Lower leg skin (tissue), 4 donors: ENCODE results near the gene GOLGA3. TPM values are rescaled to one million over a fixed set of nuclear protein-coding genes. Genes with fewer than 3 reads are reported as not detected.
"Not testable (repeated sequence)": the region's sequence is repeated elsewhere in the genome, so short reads cannot be mapped to it uniquely, and the experiment has no call there.

ENCODE experiments used
- DNase-seq, 2 donors: peaks; one replicate each; pipeline ENCODE4 v3.0.0-alpha.2; 2019; ENCODE audit warnings: low spot score in 2 of 2
- H3K4me3 ChIP-seq: fragments of 200-600 bp; sonication (generic); 2 replicates; pipeline ENCODE4 v1.5.1; 2017; ENCODE audit warnings: mild to moderate bottlenecking, low read depth; ENCODE audit not compliant: poor library complexity, severe bottlenecking
- POLR2A ChIP-seq, 2 donors: fragments of 450-650 bp; IDR thresholded peaks; one replicate each; pipeline ENCODE4 v1.6.1; 2016 to 2017; ENCODE audit warnings: antibody characterized with exemption in 2 of 2, mild to moderate bottlenecking in 1 of 2, moderate library complexity in 1 of 2
- WGBS, 2 donors: methylation state at CpG; one replicate each; pipeline ENCODE4 v1.1.5; 2018; 5-methylcytosine and 5-hydroxymethylcytosine counted together
- intact Hi-C: fragments of 100-400 bp; cut with DNase I; formaldehyde crosslinking; loops from one replicate; pipeline ENCODE4 v1.15.0; 2023; ENCODE audit warnings: low total_unique reads
- total RNA-seq, 4 donors: library from RNA; depleted of rRNA; stranded (reverse); fragments of >200 nt; gene quantifications; one replicate each; pipeline ENCODE4 v1.1.0, GENCODE V29; 2016
- TF ChIP-seq, protein P1 (sequence below), 3 donors: fragments of 450-650 bp; IDR thresholded peaks; one replicate each; pipeline ENCODE4 v1.5.1; 2016; ENCODE audit warnings: antibody characterized with exemption in 3 of 3, mild to moderate bottlenecking in 3 of 3, moderate library complexity in 2 of 3

The GOLGA3 gene, protein sequence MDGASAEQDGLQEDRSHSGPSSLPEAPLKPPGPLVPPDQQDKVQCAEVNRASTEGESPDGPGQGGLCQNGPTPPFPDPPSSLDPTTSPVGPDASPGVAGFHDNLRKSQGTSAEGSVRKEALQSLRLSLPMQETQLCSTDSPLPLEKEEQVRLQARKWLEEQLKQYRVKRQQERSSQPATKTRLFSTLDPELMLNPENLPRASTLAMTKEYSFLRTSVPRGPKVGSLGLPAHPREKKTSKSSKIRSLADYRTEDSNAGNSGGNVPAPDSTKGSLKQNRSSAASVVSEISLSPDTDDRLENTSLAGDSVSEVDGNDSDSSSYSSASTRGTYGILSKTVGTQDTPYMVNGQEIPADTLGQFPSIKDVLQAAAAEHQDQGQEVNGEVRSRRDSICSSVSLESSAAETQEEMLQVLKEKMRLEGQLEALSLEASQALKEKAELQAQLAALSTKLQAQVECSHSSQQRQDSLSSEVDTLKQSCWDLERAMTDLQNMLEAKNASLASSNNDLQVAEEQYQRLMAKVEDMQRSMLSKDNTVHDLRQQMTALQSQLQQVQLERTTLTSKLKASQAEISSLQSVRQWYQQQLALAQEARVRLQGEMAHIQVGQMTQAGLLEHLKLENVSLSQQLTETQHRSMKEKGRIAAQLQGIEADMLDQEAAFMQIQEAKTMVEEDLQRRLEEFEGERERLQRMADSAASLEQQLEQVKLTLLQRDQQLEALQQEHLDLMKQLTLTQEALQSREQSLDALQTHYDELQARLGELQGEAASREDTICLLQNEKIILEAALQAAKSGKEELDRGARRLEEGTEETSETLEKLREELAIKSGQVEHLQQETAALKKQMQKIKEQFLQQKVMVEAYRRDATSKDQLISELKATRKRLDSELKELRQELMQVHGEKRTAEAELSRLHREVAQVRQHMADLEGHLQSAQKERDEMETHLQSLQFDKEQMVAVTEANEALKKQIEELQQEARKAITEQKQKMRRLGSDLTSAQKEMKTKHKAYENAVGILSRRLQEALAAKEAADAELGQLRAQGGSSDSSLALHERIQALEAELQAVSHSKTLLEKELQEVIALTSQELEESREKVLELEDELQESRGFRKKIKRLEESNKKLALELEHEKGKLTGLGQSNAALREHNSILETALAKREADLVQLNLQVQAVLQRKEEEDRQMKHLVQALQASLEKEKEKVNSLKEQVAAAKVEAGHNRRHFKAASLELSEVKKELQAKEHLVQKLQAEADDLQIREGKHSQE (N-terminal part only)
- total RNA-seq: 10 to 100 TPM; 44.5 to 81.0 (median 74.7) TPM

DNA sequence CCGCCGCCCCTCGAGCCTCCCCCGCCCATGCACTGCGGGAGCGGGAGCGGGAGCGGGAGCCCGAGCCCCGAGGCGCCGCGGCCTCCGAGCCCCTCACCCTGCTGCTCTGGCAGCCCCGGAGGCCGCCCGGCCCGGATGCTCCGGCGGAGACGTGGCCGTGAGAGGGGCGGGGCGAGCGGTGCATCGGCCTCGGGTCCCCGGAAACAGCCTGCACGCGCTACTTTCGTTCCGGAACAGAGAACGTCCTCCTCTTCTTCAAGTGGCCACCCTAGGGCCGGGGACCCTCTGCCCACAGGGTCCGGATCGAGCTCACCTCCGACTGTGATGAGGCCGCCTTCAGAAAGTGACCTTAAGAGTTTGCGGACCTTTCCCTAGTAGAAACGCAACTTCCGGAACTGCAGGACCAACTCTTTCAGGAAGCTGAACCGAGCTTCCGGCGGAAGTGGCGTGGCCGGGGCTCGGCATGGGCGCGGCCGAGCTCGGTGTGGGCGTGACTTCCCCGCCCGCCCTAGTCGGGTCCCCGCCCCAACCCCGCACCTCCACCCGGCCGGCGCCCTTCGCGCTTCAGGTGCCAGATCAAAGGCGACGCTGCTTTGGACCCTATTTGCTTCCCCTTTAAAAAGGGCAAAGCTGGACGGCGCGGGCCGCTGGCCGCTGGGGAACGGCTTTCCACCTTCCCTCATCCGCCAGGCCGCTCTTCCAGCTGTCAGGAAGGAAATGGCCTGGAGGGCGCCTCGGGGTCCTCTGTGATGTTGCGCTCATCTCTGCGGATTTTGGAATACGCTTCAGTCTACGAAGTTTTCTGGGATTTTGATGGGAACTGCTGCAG is at the start of gene GOLGA3:
TSS of gene GOLGA3 (minus strand) at position 164 of the 829 bp plus-strand sequence. CDS start 6,741 bp downstream, outside the sequence.
- intact Hi-C loops: loop anchor here (10.0 kb wide), 1 partner anchor 56 kb away; the partner anchor contains the start of gene CHFR
- DNase-seq: peak; percentile 90 to 98
- 2% methylated on average over 46 to 54 of the region's 78 CpGs for WGBS, 2 donors
- TF ChIP-seq, protein P1, sequence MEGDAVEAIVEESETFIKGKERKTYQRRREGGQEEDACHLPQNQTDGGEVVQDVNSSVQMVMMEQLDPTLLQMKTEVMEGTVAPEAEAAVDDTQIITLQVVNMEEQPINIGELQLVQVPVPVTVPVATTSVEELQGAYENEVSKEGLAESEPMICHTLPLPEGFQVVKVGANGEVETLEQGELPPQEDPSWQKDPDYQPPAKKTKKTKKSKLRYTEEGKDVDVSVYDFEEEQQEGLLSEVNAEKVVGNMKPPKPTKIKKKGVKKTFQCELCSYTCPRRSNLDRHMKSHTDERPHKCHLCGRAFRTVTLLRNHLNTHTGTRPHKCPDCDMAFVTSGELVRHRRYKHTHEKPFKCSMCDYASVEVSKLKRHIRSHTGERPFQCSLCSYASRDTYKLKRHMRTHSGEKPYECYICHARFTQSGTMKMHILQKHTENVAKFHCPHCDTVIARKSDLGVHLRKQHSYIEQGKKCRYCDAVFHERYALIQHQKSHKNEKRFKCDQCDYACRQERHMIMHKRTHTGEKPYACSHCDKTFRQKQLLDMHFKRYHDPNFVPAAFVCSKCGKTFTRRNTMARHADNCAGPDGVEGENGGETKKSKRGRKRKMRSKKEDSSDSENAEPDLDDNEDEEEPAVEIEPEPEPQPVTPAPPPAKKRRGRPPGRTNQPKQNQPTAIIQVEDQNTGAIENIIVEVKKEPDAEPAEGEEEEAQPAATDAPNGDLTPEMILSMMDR (IDR thresholded peaks at IDR 0.05): no peak
- TF ChIP-seq POLR2A (IDR thresholded peaks at IDR 0.05): no peak
- peak within 1 kb of the TSS; percentile 95 for H3K4me3 ChIP-seq

DNA sequence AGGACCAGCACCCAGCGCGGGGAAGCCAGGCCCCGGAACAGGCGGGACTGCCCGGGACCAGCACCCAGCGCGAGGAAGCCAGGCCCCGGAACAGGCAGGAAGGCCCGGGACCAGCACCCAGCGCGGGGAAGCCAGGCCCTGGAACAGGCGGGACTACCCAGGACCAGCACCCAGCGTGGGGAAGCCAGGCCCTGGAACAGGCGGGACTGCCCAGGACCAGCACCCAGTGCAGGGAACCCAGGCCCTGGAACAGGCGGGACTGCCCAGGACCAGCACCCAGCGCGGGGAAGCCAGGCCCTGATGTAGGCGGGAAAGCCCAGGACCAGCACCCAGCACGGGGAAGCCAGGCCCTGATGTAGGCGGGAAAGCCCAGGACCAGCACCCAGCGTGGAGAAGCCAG is 46.0 kb upstream of the GOLGA3 start:
- intact Hi-C loops, DNase-seq, H3K4me3 ChIP-seq: not testable (repeated sequence)
- 87 to 95% methylated on average over 12 to 14 of the region's 21 CpGs for WGBS, 2 donors

DNA sequence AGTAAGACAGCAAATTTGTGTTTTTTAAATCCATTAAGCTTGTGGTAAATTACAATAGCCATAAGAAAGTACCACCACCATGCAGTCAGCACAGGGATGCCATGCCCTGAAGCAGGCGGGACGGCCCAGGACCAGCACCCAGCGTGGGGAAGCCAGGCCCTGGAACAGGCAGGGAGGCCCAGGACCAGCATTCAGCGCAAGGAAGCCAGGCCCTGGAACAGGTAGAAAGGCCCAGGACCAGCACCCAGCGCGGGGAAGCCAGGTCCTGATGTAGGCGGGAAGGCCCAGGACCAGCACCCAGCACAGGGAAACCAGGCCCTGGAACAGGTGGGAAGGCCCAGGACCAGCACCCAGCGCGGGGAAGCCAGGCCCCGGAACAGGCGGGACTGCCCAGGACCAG is 45.5 kb upstream of the GOLGA3 start:
- intact Hi-C loops: no loop called here
- DNase-seq: no peak
- 88 to 97% methylated on average over 11 of the region's 11 CpGs for WGBS, 2 donors
- no peak overlapping the region for H3K4me3 ChIP-seq
- TF ChIP-seq POLR2A (IDR thresholded peaks at IDR 0.05): no peak
- TF ChIP-seq, protein P1 (IDR thresholded peaks at IDR 0.05): no peak

DNA sequence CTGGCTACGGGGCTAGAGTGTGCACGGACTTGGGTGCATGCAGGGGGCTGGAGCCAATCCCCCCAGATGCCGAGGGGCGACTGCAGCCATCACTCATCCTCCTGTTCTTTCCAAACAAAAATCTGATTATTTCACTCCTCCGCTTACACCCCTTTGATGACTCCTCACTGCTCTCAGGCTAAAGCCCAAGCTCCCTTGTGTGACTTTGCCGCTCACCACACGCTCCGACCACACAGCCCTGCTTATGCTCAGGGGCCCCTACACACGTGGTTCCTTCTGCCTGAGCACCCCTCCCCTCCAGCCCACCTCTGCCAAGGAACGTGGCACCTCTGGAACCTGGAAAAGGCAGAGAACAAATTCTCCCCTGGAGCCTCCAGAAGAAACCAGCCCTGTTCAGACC is 45.1 kb upstream of the GOLGA3 start:
- no peak overlapping the region for H3K4me3 ChIP-seq
- DNase-seq: no peak
- WGBS, 2 donors: 94 to 97% methylated on average over 10 of the region's 10 CpGs
- intact Hi-C loops: no loop called here
- TF ChIP-seq POLR2A (IDR thresholded peaks at IDR 0.05): no peak
- TF ChIP-seq, protein P1 (IDR thresholded peaks at IDR 0.05): no peak

DNA sequence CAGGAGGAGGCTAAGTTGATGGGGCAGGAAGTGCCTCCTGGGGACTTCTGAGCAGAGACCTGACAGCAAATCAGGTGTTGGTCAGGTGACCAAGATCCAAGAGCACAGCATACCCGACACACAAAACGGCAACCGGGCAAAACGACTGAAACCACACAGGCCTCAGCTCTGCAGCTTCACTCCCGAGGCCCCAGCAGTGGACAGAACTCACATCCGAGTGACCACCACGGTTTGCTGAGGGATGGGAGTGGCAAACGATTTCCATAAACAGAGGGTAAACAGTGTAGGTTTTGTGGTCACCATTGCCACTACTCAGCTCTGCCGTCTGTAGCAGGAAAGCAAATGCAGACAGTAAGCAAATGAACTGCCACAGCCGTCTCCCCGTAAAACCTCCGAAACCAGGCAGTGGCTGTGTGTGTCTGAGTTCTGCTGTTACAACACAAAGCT is 44.3 kb upstream of the GOLGA3 start:
- WGBS, 2 donors: 84 to 85% methylated on average over 12 of the region's 12 CpGs
- no peak for DNase-seq
- no peak overlapping the region for H3K4me3 ChIP-seq
- TF ChIP-seq POLR2A (IDR thresholded peaks at IDR 0.05): no peak
- TF ChIP-seq, protein P1 (IDR thresholded peaks at IDR 0.05): no peak
- intact Hi-C loops: no loop called here
